Prostate gland (tissue), 2 donors: ENCODE data around the gene ANTXR1.

ENCODE experiments used
- CTCF ChIP-seq, 4 experiments: fragments of 200-600 bp in 2 of 4; fragments of 450-650 bp in 2 of 4; sonication (generic) in 2 of 4; IDR thresholded peaks; 1 replicate in 3 of 4; 2 replicates in 1 of 4; pipeline ENCODE4 v1.5.1; 2016 to 2019; ENCODE audit warnings: antibody characterized with exemption in 4 of 4, mild to moderate bottlenecking in 2 of 4, moderate library complexity in 2 of 4
- POLR2AphosphoS5 ChIP-seq: sonication (generic); formaldehyde crosslinking; IDR thresholded peaks from one replicate; pipeline ENCODE4 v1.6.1; 2017; ENCODE audit warnings: antibody characterized with exemption

GRCh38 chr2:69280796-69281412 lies 267.9 kb downstream of the ANTXR1 start:
- no peak for TF ChIP-seq CTCF (IDR thresholded peaks at IDR 0.05)
- TF ChIP-seq POLR2AphosphoS5, result no peak
